WTC11 (cell line): ENCODE results near the gene B3GNT7. TPM values are rescaled to one million over a fixed set of nuclear protein-coding genes. Genes with fewer than 3 reads are reported as not detected.

Experiments used
- ATAC-seq: fragments of 200-7000 bp; cut with Tn5 transposase; 2 replicates; pipeline ENCODE4 v1.10.0; 2021; ENCODE audit warnings: mild to moderate bottlenecking, moderate library complexity
- CTCF ChIA-PET: fragments of 300-600 bp; sonication (Branson Sonifier 250); formaldehyde crosslinking; loops from one replicate; lab custom pipeline; 2021; ENCODE audit warnings: antibody characterized with exemption; lab: Charles Lee
- POLR2A ChIA-PET: fragments of 350-600 bp; sonication (Branson Sonifier 250); formaldehyde crosslinking; loops from one replicate; lab custom pipeline; 2021; ENCODE audit warnings: antibody characterized with exemption; lab: Charles Lee
- DNase-seq: peaks from one replicate; pipeline ENCODE4 v3.0.0; 2021; ENCODE audit warnings: low spot score
- H3K27ac Mint-ChIP-seq: 2 replicates; pipeline ENCODE4 v1.8.0; 2021; ENCODE audit warnings: mixed read lengths
- H3K27me3 Mint-ChIP-seq: 2 replicates; pipeline ENCODE4 v1.8.0; 2021; ENCODE audit warnings: low read depth, mild to moderate bottlenecking, moderate library complexity, mixed read lengths
- H3K36me3 Mint-ChIP-seq: 2 replicates; pipeline ENCODE4 v1.8.0; 2021; ENCODE audit warnings: mixed read lengths
- H3K4me1 Mint-ChIP-seq: 2 replicates; pipeline ENCODE4 v1.8.0; 2022; ENCODE audit warnings: mixed read lengths
- H3K4me3 Mint-ChIP-seq: 2 replicates; pipeline ENCODE4 v1.8.0; 2021; ENCODE audit warnings: mild to moderate bottlenecking, moderate library complexity, mixed read lengths
- H3K9me3 Mint-ChIP-seq: 2 replicates; pipeline ENCODE4 v1.8.0; 2021; ENCODE audit warnings: mixed read lengths
- ATF6 ChIP-seq: sonication (generic); formaldehyde crosslinking; IDR thresholded peaks from 2 replicates; pipeline ENCODE4 v1.8.1; 2023; ENCODE audit warnings: mild to moderate bottlenecking, missing genetic modification reagents
- CREM ChIP-seq: sonication (generic); formaldehyde crosslinking; IDR thresholded peaks from 2 replicates; pipeline ENCODE4 v1.8.1; 2022; ENCODE audit warnings: mild to moderate bottlenecking, missing genetic modification reagents, moderate library complexity
- E2F4 ChIP-seq: sonication (generic); formaldehyde crosslinking; IDR thresholded peaks from 2 replicates; pipeline ENCODE4 v1.8.1; 2022; ENCODE audit warnings: low read depth, mild to moderate bottlenecking, moderate library complexity, missing genetic modification reagents, borderline replicate concordance
- ELF4 ChIP-seq: sonication (generic); formaldehyde crosslinking; IDR thresholded peaks from 2 replicates; pipeline ENCODE4 v1.8.1; 2022; ENCODE audit warnings: low read depth, mild to moderate bottlenecking, moderate library complexity, missing genetic modification reagents
- ETV6 ChIP-seq: sonication (generic); formaldehyde crosslinking; IDR thresholded peaks from 2 replicates; pipeline ENCODE4 v1.8.1; 2022; ENCODE audit warnings: mild to moderate bottlenecking, missing genetic modification reagents
- HMGXB4 ChIP-seq: sonication (generic); formaldehyde crosslinking; IDR thresholded peaks from 2 replicates; pipeline ENCODE4 v1.8.1; 2023; ENCODE audit warnings: mild to moderate bottlenecking, moderate library complexity, missing genetic modification reagents
- JAZF1 ChIP-seq: fragments of 250-450 bp; sonication (Bioruptor Pico); IDR thresholded peaks from 2 replicates; pipeline ENCODE4 v1.9.0; 2021; ENCODE audit warnings: moderate library complexity, mild to moderate bottlenecking, inconsistent platforms
- NFYB ChIP-seq: sonication (generic); formaldehyde crosslinking; conservative IDR thresholded peaks from 2 replicates; pipeline ENCODE4 v1.8.0; 2022; ENCODE audit warnings: low read depth, missing genetic modification reagents
- OVOL2 ChIP-seq: fragments of 250-450 bp; sonication (Bioruptor Pico); IDR thresholded peaks from 2 replicates; pipeline ENCODE4 v1.9.0; 2021; ENCODE audit warnings: mild to moderate bottlenecking, borderline replicate concordance
- PREB ChIP-seq: sonication (generic); formaldehyde crosslinking; IDR thresholded peaks from 2 replicates; pipeline ENCODE4 v1.8.1; 2022; ENCODE audit warnings: mild to moderate bottlenecking, missing genetic modification reagents, moderate library complexity, borderline replicate concordance
- PRRX2 ChIP-seq: fragments of 250-450 bp; sonication (Bioruptor Pico); IDR thresholded peaks from 2 replicates; pipeline ENCODE4 v1.8.0; 2021; ENCODE audit warnings: mild to moderate bottlenecking
- USF1 ChIP-seq: sonication (generic); formaldehyde crosslinking; IDR thresholded peaks from 2 replicates; pipeline ENCODE4 v1.8.0; 2022; ENCODE audit warnings: mild to moderate bottlenecking, missing genetic modification reagents
- ZNF121 ChIP-seq: sonication (generic); formaldehyde crosslinking; IDR thresholded peaks from 2 replicates; pipeline ENCODE4 v1.8.0; 2023; ENCODE audit warnings: missing genetic modification reagents
- ZNF317 ChIP-seq: sonication (generic); formaldehyde crosslinking; IDR thresholded peaks from 2 replicates; pipeline ENCODE4 v1.8.1; 2023; ENCODE audit warnings: low read depth, mild to moderate bottlenecking, moderate library complexity, missing genetic modification reagents, borderline replicate concordance
- ZNF416 ChIP-seq: fragments of 250-450 bp; sonication (Bioruptor Pico); IDR thresholded peaks from 2 replicates; pipeline ENCODE4 v1.9.0; 2021; ENCODE audit warnings: mild to moderate bottlenecking, inconsistent platforms
- total RNA-seq: library from RNA; stranded (reverse); gene quantifications from 3 replicates; pipeline ENCODE4 v1.2.3, GENCODE V29; 2021
- TF ChIP-seq, protein P1 (sequence below): sonication (generic); formaldehyde crosslinking; IDR thresholded peaks from 2 replicates; pipeline ENCODE4 v1.8.0; 2023; ENCODE audit warnings: missing genetic modification reagents
- TF ChIP-seq, protein P2 (sequence below): sonication (generic); formaldehyde crosslinking; IDR thresholded peaks from 2 replicates; pipeline ENCODE4 v1.8.0; 2022; ENCODE audit warnings: mild to moderate bottlenecking, missing genetic modification reagents
- TF ChIP-seq, protein P3 (sequence below): fragments of 200-600 bp; IDR thresholded peaks from 2 replicates; pipeline ENCODE4 v1.8.0; 2022; ENCODE audit warnings: antibody characterized with exemption

Gene B3GNT7
- total RNA-seq, 1 experiment from 2014 or later = 151 TPM

DNA sequence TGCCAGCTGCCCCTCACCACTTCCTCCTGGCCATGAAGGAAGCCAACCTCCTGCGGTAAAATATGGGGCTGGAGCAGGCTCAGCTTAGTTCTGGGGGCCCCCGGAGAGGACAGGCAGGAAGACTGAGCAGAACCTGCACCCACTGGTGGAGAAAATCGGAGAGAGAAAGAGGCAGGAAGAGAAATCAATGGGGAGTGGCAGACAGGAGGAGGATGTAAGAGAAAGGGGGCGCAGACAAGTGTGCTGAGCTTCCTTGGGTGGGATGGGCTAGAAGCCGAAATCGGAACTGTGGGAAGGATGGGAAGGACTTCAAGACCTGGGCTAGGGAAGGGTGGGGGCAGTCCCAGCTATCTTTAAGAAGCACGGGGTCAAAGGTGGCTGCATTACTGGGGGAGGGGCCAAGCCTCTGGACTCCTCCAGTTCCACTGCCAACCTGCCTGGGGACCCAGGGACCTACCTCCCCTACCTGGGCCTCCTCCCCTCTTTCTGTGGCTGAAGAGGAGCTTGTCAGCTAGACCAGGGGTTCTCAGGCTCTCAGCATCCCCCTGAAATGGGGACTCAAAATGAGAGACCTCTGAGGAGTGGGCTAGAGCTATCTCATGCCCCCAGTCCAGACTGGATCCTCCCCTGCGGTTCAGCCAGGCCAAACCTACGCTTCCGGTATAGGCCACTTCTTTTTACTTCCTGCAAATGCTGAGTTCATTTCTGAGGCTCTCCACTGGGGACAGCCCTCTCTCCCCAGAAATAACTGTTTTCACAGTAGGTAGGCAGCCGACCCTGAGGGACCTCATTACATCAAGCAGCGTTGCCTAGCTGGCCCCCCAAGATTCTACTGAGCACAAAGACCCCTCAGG is 33.6 kb upstream of the B3GNT7 start:
- Mint-ChIP-seq H3K27me3 (no peaks in the 10 kb centered on the region), H3K9me3 (no peaks in the 10 kb centered on the region)
- TF ChIP-seq, protein P1, sequence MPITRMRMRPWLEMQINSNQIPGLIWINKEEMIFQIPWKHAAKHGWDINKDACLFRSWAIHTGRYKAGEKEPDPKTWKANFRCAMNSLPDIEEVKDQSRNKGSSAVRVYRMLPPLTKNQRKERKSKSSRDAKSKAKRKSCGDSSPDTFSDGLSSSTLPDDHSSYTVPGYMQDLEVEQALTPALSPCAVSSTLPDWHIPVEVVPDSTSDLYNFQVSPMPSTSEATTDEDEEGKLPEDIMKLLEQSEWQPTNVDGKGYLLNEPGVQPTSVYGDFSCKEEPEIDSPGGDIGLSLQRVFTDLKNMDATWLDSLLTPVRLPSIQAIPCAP (CRISPR knock-in tag) = no peak
- no peak for TF ChIP-seq ATF6 (CRISPR knock-in tag)
- no peak for TF ChIP-seq OVOL2 (CRISPR knock-in tag)
- TF ChIP-seq, protein P2, sequence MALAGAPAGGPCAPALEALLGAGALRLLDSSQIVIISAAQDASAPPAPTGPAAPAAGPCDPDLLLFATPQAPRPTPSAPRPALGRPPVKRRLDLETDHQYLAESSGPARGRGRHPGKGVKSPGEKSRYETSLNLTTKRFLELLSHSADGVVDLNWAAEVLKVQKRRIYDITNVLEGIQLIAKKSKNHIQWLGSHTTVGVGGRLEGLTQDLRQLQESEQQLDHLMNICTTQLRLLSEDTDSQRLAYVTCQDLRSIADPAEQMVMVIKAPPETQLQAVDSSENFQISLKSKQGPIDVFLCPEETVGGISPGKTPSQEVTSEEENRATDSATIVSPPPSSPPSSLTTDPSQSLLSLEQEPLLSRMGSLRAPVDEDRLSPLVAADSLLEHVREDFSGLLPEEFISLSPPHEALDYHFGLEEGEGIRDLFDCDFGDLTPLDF (CRISPR knock-in tag) = no peak
- TF ChIP-seq ZNF121 = no peak
- TF ChIP-seq ZNF317 (CRISPR knock-in tag) = no peak
- TF ChIP-seq HMGXB4 = no peak
- TF ChIP-seq, all 79 proteins: peak for 0
- ChIA-PET CTCF (interaction anchor here (0.7 to 7.2 kb wide), 9 partner anchors 9 to 244 kb away, joined by 4 to 33 read pairs (median 4); no protein-coding TSS in a partner anchor), POLR2A (interaction anchor here (0.6 to 1.1 kb wide), 3 partner anchors 9 to 157 kb away, joined by 3 to 10 read pairs (median 3); no protein-coding TSS in a partner anchor)
- Mint-ChIP-seq H3K27ac (peak overlapping the region; percentile 70; the same call in 1 of the 2 replicates), H3K36me3 (peaks cover 3% of the 10 kb centered on the region), H3K4me3 (no peak overlapping the region), H3K4me1 (peaks cover 59% of the 10 kb centered on the region)
- no peak for DNase-seq
- ATAC-seq = peak; percentile 27

- ATAC-seq (no peak), DNase-seq (no peak)
- ChIA-PET POLR2A (interaction anchor here (0.6 to 1.1 kb wide), 3 partner anchors 8 to 157 kb away, joined by 3 read pairs; no protein-coding TSS in a partner anchor), CTCF (interaction anchor here (0.7 to 7.2 kb wide), 6 partner anchors 8 to 48 kb away, joined by 4 to 33 read pairs (median 4); no protein-coding TSS in a partner anchor)
- H3K27me3 Mint-ChIP-seq = no peaks in the 10 kb centered on the region
- H3K27ac Mint-ChIP-seq = peak overlapping the region; percentile 51
- H3K36me3 Mint-ChIP-seq = peaks cover 3% of the 10 kb centered on the region
- H3K9me3 Mint-ChIP-seq = no peaks in the 10 kb centered on the region
- no peak overlapping the region for H3K4me3 Mint-ChIP-seq
- peaks cover 56% of the 10 kb centered on the region for H3K4me1 Mint-ChIP-seq
- TF ChIP-seq ZNF416 (no peak), JAZF1 (no peak), ETV6 (CRISPR knock-in tag) (no peak), ELF4 (no peak), PREB (CRISPR knock-in tag) (no peak), PRRX2 (CRISPR knock-in tag) (no peak), CREM (CRISPR knock-in tag) (no peak), E2F4 (CRISPR knock-in tag) (no peak), ATF6 (CRISPR knock-in tag) (no peak), NFYB (CRISPR knock-in tag) (no peak), USF1 (CRISPR knock-in tag) (no peak)
- TF ChIP-seq, protein P3, sequence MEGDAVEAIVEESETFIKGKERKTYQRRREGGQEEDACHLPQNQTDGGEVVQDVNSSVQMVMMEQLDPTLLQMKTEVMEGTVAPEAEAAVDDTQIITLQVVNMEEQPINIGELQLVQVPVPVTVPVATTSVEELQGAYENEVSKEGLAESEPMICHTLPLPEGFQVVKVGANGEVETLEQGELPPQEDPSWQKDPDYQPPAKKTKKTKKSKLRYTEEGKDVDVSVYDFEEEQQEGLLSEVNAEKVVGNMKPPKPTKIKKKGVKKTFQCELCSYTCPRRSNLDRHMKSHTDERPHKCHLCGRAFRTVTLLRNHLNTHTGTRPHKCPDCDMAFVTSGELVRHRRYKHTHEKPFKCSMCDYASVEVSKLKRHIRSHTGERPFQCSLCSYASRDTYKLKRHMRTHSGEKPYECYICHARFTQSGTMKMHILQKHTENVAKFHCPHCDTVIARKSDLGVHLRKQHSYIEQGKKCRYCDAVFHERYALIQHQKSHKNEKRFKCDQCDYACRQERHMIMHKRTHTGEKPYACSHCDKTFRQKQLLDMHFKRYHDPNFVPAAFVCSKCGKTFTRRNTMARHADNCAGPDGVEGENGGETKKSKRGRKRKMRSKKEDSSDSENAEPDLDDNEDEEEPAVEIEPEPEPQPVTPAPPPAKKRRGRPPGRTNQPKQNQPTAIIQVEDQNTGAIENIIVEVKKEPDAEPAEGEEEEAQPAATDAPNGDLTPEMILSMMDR = no peak
Observed at GRCh38 chr2:231362555-231363184, 32.8 kb upstream of the B3GNT7 start.
